K562 (cell line): ENCODE data around the gene PSPC1. TPM values are rescaled to one million over a fixed set of nuclear protein-coding genes. Genes with fewer than 3 reads are reported as not detected.

ENCODE experiments used
- ATAC-seq: fragments of 200-7000 bp; cut with Tn5 transposase; 3 replicates; pipeline ENCODE4 v1.9.1; 2020; ENCODE audit warnings: moderate library complexity
- BruUV-seq: library from RNA; stranded (reverse); fragments of 400-500 nt; replicated peaks from 2 replicates; lab custom pipeline; 2021; lab: Mats Ljungman, UMichigan
- CTCF ChIA-PET: fragments of 300-600 bp; formaldehyde crosslinking; extraction: SDS; loops from one replicate; lab custom pipeline; 2021; ENCODE audit warnings: low intra/inter-chr PET ratio; lab: Yijun Ruan, JAX
- POLR2A ChIA-PET: fragments of 300-600, 350-650 bp; sonication (Branson Sonifier 250); formaldehyde crosslinking; extraction: SDS; loops from one replicate; lab custom pipeline; 2021; ENCODE audit warnings: antibody characterized with exemption, inconsistent platforms; lab: Yijun Ruan, JAX
- DNase-seq, 4 experiments: peaks; one replicate each; pipeline versions ENCODE4 v3.0.0 to v3.0.0-alpha.2; 2011 to 2018; ENCODE audit warnings: low spot score in 3 of 4, mixed read lengths in 3 of 4; ENCODE audit errors: extremely low read depth in 1 of 4
- FAIRE-seq: peaks from 2 replicates; lab custom pipeline; 2011; peaks lifted over from hg19 to GRCh38; lab: Jason Lieb, UNC
- H2AFZ ChIP-seq: 2 replicates; pipeline ENCODE4 v1.6.0; 2011; ENCODE audit warnings: low read depth, low read length, control low read depth, inconsistent platforms
- H3K27ac ChIP-seq: fragments of 200-600 bp; 3 replicates; pipeline ENCODE4 v1.8.0; 2011; ENCODE audit warnings: low read depth, mild to moderate bottlenecking, control low read depth, inconsistent platforms, low read length, moderate library complexity, mixed read lengths; ENCODE audit errors: extremely low read depth
- H3K27me3 ChIP-seq, 2 experiments: fragments of 300-600 bp in 1 of 2; 2 replicates in 1 of 2; 3 replicates in 1 of 2; pipeline versions ENCODE4 v1.6.0 to v1.8.0; 2011; ENCODE audit warnings: inconsistent platforms in 2 of 2, low read length in 2 of 2, mild to moderate bottlenecking in 1 of 2, mixed read lengths in 1 of 2, moderate library complexity in 1 of 2; ENCODE audit not compliant: control insufficient read depth in 2 of 2, insufficient read depth in 2 of 2
- H3K36me3 ChIP-seq: fragments of 300-600 bp; 3 replicates; pipeline ENCODE4 v1.8.0; 2011; ENCODE audit warnings: mild to moderate bottlenecking, low read length, inconsistent platforms; ENCODE audit not compliant: control insufficient read depth, insufficient read depth
- H3K4me1 ChIP-seq, 2 experiments: fragments of 200-600 bp in 1 of 2; replicated peaks in 1 of 2; 2 replicates in 1 of 2; 3 replicates in 1 of 2; pipeline versions ENCODE4 v1.5.1 to v1.8.0; 2011; ENCODE audit warnings: inconsistent platforms in 2 of 2, low read length in 2 of 2, mild to moderate bottlenecking in 1 of 2, mixed read lengths in 1 of 2, moderate library complexity in 1 of 2; ENCODE audit not compliant: control insufficient read depth in 2 of 2, insufficient read depth in 2 of 2
- H3K4me2 ChIP-seq: 2 replicates; pipeline ENCODE4 v1.6.1; 2011; ENCODE audit warnings: low read length, control low read depth, inconsistent platforms, mixed read lengths; ENCODE audit not compliant: insufficient read depth
- H3K4me3 ChIP-seq: fragments of 200-600 bp; sonication (generic), shearing (Covaris generic); 2 replicates; pipeline ENCODE4 v1.5.1; 2016; ENCODE audit warnings: control low read depth, inconsistent platforms
- H3K79me2 ChIP-seq: fragments of 200-600 bp; 3 replicates; pipeline ENCODE4 v1.8.0; 2011; ENCODE audit warnings: low read length, inconsistent platforms; ENCODE audit not compliant: control insufficient read depth, insufficient read depth
- H3K9ac ChIP-seq, 2 experiments: 2 replicates each; pipeline versions ENCODE4 v1.6.0 to v1.6.1; 2011; ENCODE audit warnings: low read depth in 2 of 2, low read length in 2 of 2, control low read depth in 1 of 2, inconsistent platforms in 1 of 2, mild to moderate bottlenecking in 1 of 2, mixed read lengths in 1 of 2; ENCODE audit not compliant: insufficient read depth in 1 of 2
- H3K9me1 ChIP-seq: one replicate; pipeline ENCODE4 v1.6.0; 2011; ENCODE audit warnings: inconsistent platforms, mild to moderate bottlenecking, low read length, moderate library complexity; ENCODE audit not compliant: control insufficient read depth, insufficient read depth
- H3K9me3 ChIP-seq: replicated peaks from 2 replicates; pipeline ENCODE4 v1.5.1; 2011; ENCODE audit warnings: low read depth, low read length, inconsistent platforms; ENCODE audit not compliant: control insufficient read depth, insufficient read depth
- H4K20me1 ChIP-seq: replicated peaks from 2 replicates; pipeline ENCODE4 v1.6.1; 2011; ENCODE audit warnings: low read length, inconsistent platforms, mixed read lengths; ENCODE audit not compliant: control insufficient read depth, insufficient read depth
- ATF3 ChIP-seq, 2 experiments: fragments of 450-650 bp in 1 of 2; sonication (generic) in 1 of 2; formaldehyde crosslinking in 1 of 2; IDR thresholded peaks in 1 of 2; conservative IDR thresholded peaks in 1 of 2; 2 replicates each; pipeline versions ENCODE4 v1.6.1 to v1.8.1; 2016 to 2023; ENCODE audit warnings: mild to moderate bottlenecking in 2 of 2, moderate library complexity in 2 of 2, inconsistent platforms in 1 of 2, missing genetic modification reagents in 1 of 2
- HDAC1 ChIP-seq, 2 experiments: fragments of 450-650 bp; IDR thresholded peaks; 2 replicates each; pipeline ENCODE4 v1.6.1; 2016 to 2017; ENCODE audit warnings: inconsistent platforms in 1 of 2, mild to moderate bottlenecking in 1 of 2, moderate library complexity in 1 of 2
- XRCC5 ChIP-seq: fragments of 200-400 bp; formaldehyde crosslinking; IDR thresholded peaks from 2 replicates; pipeline ENCODE4 v1.6.1; 2017; ENCODE audit warnings: low read depth, mild to moderate bottlenecking, low read length
- ZNF407 ChIP-seq: fragments of 450-650 bp; IDR thresholded peaks from 2 replicates; pipeline ENCODE4 v1.6.1; 2016; ENCODE audit warnings: low read depth
- WGBS: fragments of 100-300 bp; shearing (Covaris generic); methylation state at CpG from one replicate; pipeline ENCODE4 v1.1.6; 2016; ENCODE audit warnings: low coverage, mixed read lengths; ENCODE audit not compliant: insufficient coverage; ENCODE audit errors: missing lambda C conversion rate; 5-methylcytosine and 5-hydroxymethylcytosine counted together
- in situ Hi-C: fragments of 300-500 bp; cut with MboI; formaldehyde crosslinking; loops from 4 replicates; pipeline ENCODE4 v1.15.0; 2018; ENCODE audit warnings: inconsistent platforms, mixed read lengths
- intact Hi-C: fragments of 100-400 bp; cut with micrococcal nuclease; formaldehyde crosslinking; loops from 2 replicates; pipeline ENCODE4 v1.14.2; 2022
- polyA plus RNA-seq, 8 experiments: library from polyadenylated mRNA; depleted of rRNA in 4 of 8; stranded (reverse) in 5 of 8; unstranded in 3 of 8; fragments of >200 nt; fragmentation: Nextera tagmentation in 2 of 8; fragmentation: Illumina TruSeq in 1 of 8; extraction: Ambion mirVana in 2 of 8; extraction: Trizol in 1 of 8; gene quantifications; 2 replicates each; pipeline versions ENCODE4 v1.2.1 to v1.2.3, GENCODE V29; 2011 to 2014; ENCODE audit warnings: inconsistent platforms in 1 of 8, missing spikeins in 1 of 8
- total RNA-seq, 7 experiments: library from RNA; depleted of rRNA in 6 of 7; stranded (reverse); fragments of >200 nt in 6 of 7; fragmentation: Illumina TruSeq in 2 of 7; extraction: Trizol in 2 of 7; gene quantifications; 2 replicates each; pipeline versions ENCODE4 v1.2.1 to v1.2.3, GENCODE V29; 2011 to 2021; ENCODE audit warnings: low replicate concordance in 1 of 7

Gene PSPC1
- total and polyA plus RNA-seq, 9 of the 15 experiments (the other 6 are each of a cell fraction or from before 2014, with no cell fraction given), result 8.6 to 60.4 (median 42.4) TPM

GRCh38 chr13:19673473-19674430 lies 109.0 kb downstream of the PSPC1 start:
- Histone ChIP-seq H3K9ac (no peak overlapping the region), H3K36me3 (peaks cover 76% of the 10 kb centered on the region), H3K4me2 (no peak overlapping the region), H3K9me3 (no peaks in the 10 kb centered on the region), H4K20me1 (no peaks in the 10 kb centered on the region)
- BruUV-seq, result no TSS peak
- ChIA-PET CTCF (no interaction called here), POLR2A (no interaction called here)
- no peak for DNase-seq
- FAIRE-seq, result no peak
- intact Hi-C loops, result no loop called here
- TF ChIP-seq ZNF407 (no peak), XRCC5 (no peak), HDAC1 (IDR thresholded peaks at IDR 0.05) (no peak), ATF3 (IDR thresholded peaks at IDR 0.05) (no peak), ATF3 (CRISPR knock-in tag; conservative IDR thresholded peaks at IDR 0.05) (no peak)
- TF ChIP-seq, all 486 proteins: peak for 0
- H2AFZ ChIP-seq, result no peak overlapping the region
- no peaks in the 10 kb centered on the region for H3K4me1 ChIP-seq
- H3K4me3 ChIP-seq, result no peak overlapping the region
- WGBS, result 87% methylated on average over 11 of the region's 11 CpGs
- H3K9me1 ChIP-seq, result no peaks in the 10 kb centered on the region
- in situ Hi-C loops, result no loop called here
- H3K79me2 ChIP-seq, result no peaks in the 10 kb centered on the region
- H3K27ac ChIP-seq, result no peak overlapping the region
- no peaks in the 10 kb centered on the region for H3K27me3 ChIP-seq
- peak; percentile 51; the same call in 2 of the 3 replicates for ATAC-seq
